Spleen (tissue), 11 donors: ENCODE results near the gene GPR158. TPM values are rescaled to one million over a fixed set of nuclear protein-coding genes. Genes with fewer than 3 reads are reported as not detected.

ENCODE experiments used
- DNase-seq: peaks from one replicate; pipeline ENCODE4 v3.0.0-alpha.2; 2020
- H3K27ac ChIP-seq, 8 donors: fragments of 200-600 bp; sonication (generic) in 7 of 8; 1 replicate in 4 of 8; 2 replicates in 4 of 8; pipeline versions ENCODE4 v1.5.0 to v1.8.0; 2016 to 2021; ENCODE audit warnings: inconsistent platforms in 4 of 8, mild to moderate bottlenecking in 4 of 8, moderate library complexity in 1 of 8
- H3K27me3 ChIP-seq, 7 donors: fragments of 200-600 bp; sonication (generic) in 6 of 7; replicated peaks in 1 of 7; 1 replicate in 4 of 7; 2 replicates in 3 of 7; pipeline versions ENCODE4 v1.5.0 to v1.8.0; 2016 to 2021; ENCODE audit warnings: inconsistent platforms in 3 of 7, mild to moderate bottlenecking in 1 of 7
- H3K36me3 ChIP-seq, 6 donors: fragments of 200-600 bp; sonication (generic) in 5 of 6; 1 replicate in 4 of 6; 2 replicates in 2 of 6; pipeline versions ENCODE4 v1.5.0 to v1.8.0; 2016 to 2021; ENCODE audit warnings: inconsistent platforms in 2 of 6
- H3K4me1 ChIP-seq, 6 donors: fragments of 200-600 bp; sonication (generic) in 5 of 6; 1 replicate in 3 of 6; 2 replicates in 3 of 6; pipeline versions ENCODE4 v1.5.0 to v1.8.0; 2016 to 2021; ENCODE audit warnings: inconsistent platforms in 3 of 6
- H3K4me3 ChIP-seq, 8 donors: fragments of 200-600 bp; sonication (generic) in 7 of 8; 1 replicate in 4 of 8; 2 replicates in 4 of 8; pipeline versions ENCODE4 v1.5.0 to v1.8.0; 2016 to 2021; ENCODE audit warnings: inconsistent platforms in 4 of 8, mild to moderate bottlenecking in 4 of 8, moderate library complexity in 2 of 8
- H3K9me3 ChIP-seq, 8 donors: fragments of 200-600 bp; sonication (generic) in 7 of 8; 1 replicate in 4 of 8; 2 replicates in 4 of 8; pipeline versions ENCODE4 v1.5.0 to v1.8.0; 2016 to 2021; ENCODE audit warnings: inconsistent platforms in 4 of 8
- CTCF ChIP-seq, 11 experiments: fragments of 200-600 bp in 7 of 11; fragments of 450-650 bp in 4 of 11; sonication (generic) in 4 of 11; IDR thresholded peaks in 8 of 11; conservative IDR thresholded peaks in 3 of 11; 1 replicate in 7 of 11; 2 replicates in 4 of 11; pipeline versions ENCODE4 v1.4.0 to v1.8.0; 2016 to 2021; ENCODE audit warnings: antibody characterized with exemption in 11 of 11, inconsistent platforms in 4 of 11, mild to moderate bottlenecking in 1 of 11
- POLR2A ChIP-seq, 3 donors: fragments of 450-650 bp; IDR thresholded peaks; one replicate each; pipeline ENCODE4 v1.5.1; 2017; ENCODE audit warnings: antibody characterized with exemption in 3 of 3, mild to moderate bottlenecking in 1 of 3
- POLR2AphosphoS5 ChIP-seq, 3 donors: sonication (generic); formaldehyde crosslinking; IDR thresholded peaks; one replicate each; pipeline ENCODE4 v1.5.1; 2017; ENCODE audit warnings: antibody characterized with exemption in 3 of 3
- WGBS, 5 donors: extraction: QIAGEN DNeasy Blood & Tissue Kit in 3 of 5; methylation state at CpG; one replicate each; pipeline versions ENCODE4 v1.1.5 to v1.1.7; 2013 to 2018; 5-methylcytosine and 5-hydroxymethylcytosine counted together
- intact Hi-C: fragments of 100-400 bp; cut with DNase I; formaldehyde crosslinking; loops from one replicate; pipeline ENCODE4 v1.15.0; 2023; ENCODE audit warnings: low total_unique reads
- polyA plus RNA-seq, 3 donors: library from polyadenylated mRNA; stranded (reverse); fragments of 200-250 nt; gene quantifications; one replicate each; pipeline ENCODE4 v1.2.1, GENCODE V29; 2013
- total RNA-seq, 7 donors: library from RNA; depleted of rRNA in 3 of 7; stranded (reverse); fragments of >200 nt in 3 of 7; fragmentation: NEBNext Ultra II Directional in 4 of 7; extraction: Animal tissue kit (Norgen Biotek cat#: 25700) in 4 of 7; gene quantifications; one replicate each; pipeline versions ENCODE4 v1.1.0 to v1.2.1, GENCODE V29; 2016 to 2021
- donor health status: healthy with polysubstance abuse.
- donor health status: DM: no; HTN: no; CAD: no; lungs with moderate emphysema.
- donor health status: DM: no; HTN: no; CAD: no.
- donor health status: Bipolar disorder and iron deficiency.
- donor health status: healthy.
- donor health status: DM: no; HTN: no; CAD: no.
- donor health status: DM: yes; HTN: yes; CAD: no.

Gene GPR158
- total and polyA plus RNA-seq, 10 donors, result 0.03 to 0.79 (median 0.16) TPM

GRCh38 chr10:25288181-25288580, 113.4 kb downstream of the GPR158 start:
- Histone ChIP-seq H3K27me3 (no peaks in the 10 kb centered on the region), H3K9me3 (peaks cover 4 to 38% (median 25%) of the 10 kb centered on the region in 8 donors), H3K4me3 (no peak overlapping the region), H3K27ac (no peak overlapping the region), H3K36me3 (no peaks in the 10 kb centered on the region), H3K4me1 (no peaks in the 10 kb centered on the region)
- 63 to 83% (median 80%) methylated on average over 1 of the region's 1 CpG for WGBS, 5 donors
- intact Hi-C loops, result no loop called here
- DNase-seq, result no peak
- TF ChIP-seq POLR2AphosphoS5 (IDR thresholded peaks at IDR 0.05), result no peak

- Histone ChIP-seq H3K27ac (no peak overlapping the region), H3K27me3 (no peaks in the 10 kb centered on the region), H3K4me3 (no peak overlapping the region), H3K36me3 (no peaks in the 10 kb centered on the region), H3K4me1 (no peaks in the 10 kb centered on the region), H3K9me3 (peaks cover 0 to under 1% (median 0%) of the 10 kb centered on the region in 8 donors)
- intact Hi-C loops, result no loop called here
- 85 to 92% (median 89%) methylated on average over 5 of the region's 5 CpGs for WGBS, 5 donors
- TF ChIP-seq CTCF (IDR thresholded peaks at IDR 0.05 in 8 of 11, conservative IDR thresholded peaks at IDR 0.05 in 3 of 11) (no peak), POLR2AphosphoS5 (IDR thresholded peaks at IDR 0.05) (no peak), POLR2A (IDR thresholded peaks at IDR 0.05) (no peak)
- no peak for DNase-seq
Observed at GRCh38 chr10:25294032-25294926, 119.5 kb downstream of the GPR158 start.

- Histone ChIP-seq H3K4me3 (no peak overlapping the region), H3K27ac (no peak overlapping the region), H3K4me1 (no peaks in the 10 kb centered on the region), H3K27me3 (no peaks in the 10 kb centered on the region), H3K9me3 (no peaks in the 10 kb centered on the region), H3K36me3 (no peaks in the 10 kb centered on the region)
- intact Hi-C loops, result no loop called here
- 57 to 91% (median 60%) methylated on average over 1 of the region's 1 CpG for WGBS, 5 donors
- no peak for TF ChIP-seq POLR2AphosphoS5 (IDR thresholded peaks at IDR 0.05)
- no peak for DNase-seq
Observed at GRCh38 chr10:25296324-25296723, 121.5 kb downstream of the GPR158 start.

GRCh38 chr10:25297466-25297865, 122.7 kb downstream of the GPR158 start:
- Histone ChIP-seq H3K36me3 (no peaks in the 10 kb centered on the region), H3K27ac (no peak overlapping the region), H3K4me1 (no peaks in the 10 kb centered on the region), H3K9me3 (no peaks in the 10 kb centered on the region), H3K27me3 (no peaks in the 10 kb centered on the region), H3K4me3 (no peak overlapping the region)
- intact Hi-C loops, result no loop called here
- TF ChIP-seq POLR2A (IDR thresholded peaks at IDR 0.05) (no peak), CTCF (IDR thresholded peaks at IDR 0.05 in 8 of 11, conservative IDR thresholded peaks at IDR 0.05 in 3 of 11) (no peak)
- WGBS, 5 donors, result 59 to 70% (median 64%) methylated on average over 4 of the region's 4 CpGs
- DNase-seq, result no peak

GRCh38 chr10:25300073-25300472, 125.3 kb downstream of the GPR158 start:
- intact Hi-C loops, result no loop called here
- DNase-seq, result no peak
- H3K9me3 ChIP-seq, result no peaks in the 10 kb centered on the region
- H3K27me3 ChIP-seq, result no peaks in the 10 kb centered on the region
- H3K4me1 ChIP-seq, result no peaks in the 10 kb centered on the region
- WGBS, 5 donors, result 44 to 78% (median 68%) methylated on average over 2 of the region's 2 CpGs
- H3K36me3 ChIP-seq, result no peaks in the 10 kb centered on the region
- H3K4me3 ChIP-seq, result no peak overlapping the region
- no peak for TF ChIP-seq POLR2A (IDR thresholded peaks at IDR 0.05)
- TF ChIP-seq POLR2AphosphoS5 (IDR thresholded peaks at IDR 0.05), result no peak
- no peak for TF ChIP-seq CTCF (IDR thresholded peaks at IDR 0.05 in 8 of 11, conservative IDR thresholded peaks at IDR 0.05 in 3 of 11)
- no peak overlapping the region for H3K27ac ChIP-seq
